Anterior cingulate cortex (tissue), 58 donors: ENCODE data around the gene TMEM42.

Source experiments
- DNase-seq, 58 donors: peaks; one replicate each; lab custom pipeline; 2025; lab: John Stamatoyannopoulos, UW

The TMEM42 gene

GRCh38 chr3:44870375-44871061, 8.8 kb downstream of the TMEM42 start:
- DNase-seq, result no peak

GRCh38 chr3:44874308-44874707, 12.6 kb downstream of the TMEM42 start, which contains the start of gene TGM4:
TGM4 (plus strand) TSS chr3:44874608; CDS start chr3:44874679, 71 bp downstream.
- no peak for DNase-seq

GRCh38 chr3:44875596-44875995, 13.9 kb downstream of the TMEM42 start:
- no peak for DNase-seq

- no peak for DNase-seq
These were observed 15.6 kb downstream of the TMEM42 start for GRCh38 chr3:44877333-44877732.

- no peak for DNase-seq
These were observed 18.6 kb downstream of the TMEM42 start for GRCh38 chr3:44880284-44880683.

GRCh38 chr3:44883213-44883955, 21.7 kb downstream of the TMEM42 start:
- DNase-seq, result no peak

GRCh38 chr3:44883999-44884431, 22.3 kb downstream of the TMEM42 start:
- no peak for DNase-seq

GRCh38 chr3:44885618-44886017, 23.9 kb downstream of the TMEM42 start:
- peak in 3 of 58 donors; percentile 4 to 7 (median 6) for DNase-seq

GRCh38 chr3:44886561-44886960, 24.8 kb downstream of the TMEM42 start:
- DNase-seq, result no peak

- no peak for DNase-seq
These were observed 25.4 kb downstream of the TMEM42 start for GRCh38 chr3:44887101-44887500.

GRCh38 chr3:44890258-44890657, 28.5 kb downstream of the TMEM42 start:
- DNase-seq, result no peak

- DNase-seq, result no peak
These were observed 29.1 kb downstream of the TMEM42 start for GRCh38 chr3:44890852-44891251.

- DNase-seq, result no peak
These were observed 31.0 kb downstream of the TMEM42 start for GRCh38 chr3:44892689-44893088.

GRCh38 chr3:44893097-44893496, 31.4 kb downstream of the TMEM42 start:
- no peak for DNase-seq

- no peak for DNase-seq
These were observed 32.8 kb downstream of the TMEM42 start for GRCh38 chr3:44894485-44894884.

GRCh38 chr3:44896440-44896839, 34.7 kb downstream of the TMEM42 start:
- no peak for DNase-seq

GRCh38 chr3:44899683-44900367, 38.1 kb downstream of the TMEM42 start:
- DNase-seq, result no peak

- no peak for DNase-seq
These were observed 40.9 kb downstream of the TMEM42 start for GRCh38 chr3:44902628-44903027.

GRCh38 chr3:44903314-44903713, 41.6 kb downstream of the TMEM42 start:
- DNase-seq, result no peak

- DNase-seq, result no peak
These were observed 42.0 kb downstream of the TMEM42 start for GRCh38 chr3:44903751-44904150.

- DNase-seq, result no peak
These were observed 43.9 kb downstream of the TMEM42 start for GRCh38 chr3:44905446-44906157.
